Tongue (tissue), 2 donors: ENCODE data around the gene ADARB1. TPM values are rescaled to one million over a fixed set of nuclear protein-coding genes. Genes with fewer than 3 reads are reported as not detected.

Experiments used
- DNase-seq: peaks from one replicate; pipeline ENCODE4 v3.0.0-alpha.2; 2015
- total RNA-seq: library from RNA; depleted of rRNA; stranded (reverse); fragments of >200 nt; gene quantifications from one replicate; pipeline ENCODE4 v1.2.3, GENCODE V29; 2014

Gene ADARB1
- total RNA-seq, 1 donor from 2014 or later: 45.2 TPM

DNA sequence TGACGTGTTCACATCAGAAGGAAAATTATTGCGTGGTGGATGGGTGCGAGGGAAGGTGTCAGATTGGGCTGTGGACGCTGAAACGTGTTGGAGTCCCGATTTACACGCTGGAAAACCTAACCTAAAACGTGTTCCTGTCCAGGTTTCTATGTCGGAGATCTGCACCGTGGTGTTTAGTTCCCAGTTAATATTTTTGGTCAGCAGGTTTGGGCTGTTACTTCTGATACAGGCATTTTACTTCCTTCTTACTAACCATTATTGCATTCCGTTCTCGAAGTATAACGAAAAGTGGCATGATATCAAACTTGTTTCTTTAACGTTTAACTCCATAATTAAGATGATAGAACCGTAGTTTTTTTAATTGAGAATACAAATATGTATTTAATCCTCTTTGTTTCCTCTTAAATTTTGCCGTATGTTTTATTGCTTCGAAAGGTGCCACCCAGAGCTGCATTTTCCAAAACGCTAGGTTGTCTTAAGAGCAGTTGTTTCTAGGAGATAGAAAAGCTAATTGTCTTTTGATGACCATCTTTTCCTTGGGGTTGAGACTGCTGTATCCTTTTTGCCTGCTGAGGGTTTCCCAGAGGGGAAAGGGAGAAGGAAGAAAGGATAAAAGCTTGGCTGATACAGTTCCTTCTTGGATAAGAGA, 1.3 kb downstream of the ADARB1 start:
- DNase-seq: no peak

DNA sequence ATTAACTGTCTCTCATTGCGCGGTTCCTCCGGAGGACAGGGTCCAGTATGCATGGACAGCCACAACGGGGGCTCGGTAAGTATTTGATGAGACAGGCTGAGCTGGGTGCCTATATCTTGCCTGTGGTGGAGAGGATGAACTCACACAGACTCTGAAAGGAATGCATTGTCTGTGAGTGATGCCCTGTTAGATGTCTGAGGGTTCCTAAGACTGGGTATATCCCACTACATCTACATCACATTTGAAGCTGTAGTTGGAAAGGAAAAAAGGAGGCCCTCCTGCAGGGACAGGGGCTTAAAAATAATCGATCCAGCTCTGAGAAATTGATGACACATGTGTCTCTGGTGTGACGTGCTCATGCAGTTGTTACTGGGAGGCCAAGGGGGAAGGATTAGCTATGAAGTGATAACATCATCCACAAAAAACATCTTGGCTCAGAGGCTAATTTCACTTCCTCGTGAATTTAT, 1.9 kb downstream of the ADARB1 start:
- no peak for DNase-seq

DNA sequence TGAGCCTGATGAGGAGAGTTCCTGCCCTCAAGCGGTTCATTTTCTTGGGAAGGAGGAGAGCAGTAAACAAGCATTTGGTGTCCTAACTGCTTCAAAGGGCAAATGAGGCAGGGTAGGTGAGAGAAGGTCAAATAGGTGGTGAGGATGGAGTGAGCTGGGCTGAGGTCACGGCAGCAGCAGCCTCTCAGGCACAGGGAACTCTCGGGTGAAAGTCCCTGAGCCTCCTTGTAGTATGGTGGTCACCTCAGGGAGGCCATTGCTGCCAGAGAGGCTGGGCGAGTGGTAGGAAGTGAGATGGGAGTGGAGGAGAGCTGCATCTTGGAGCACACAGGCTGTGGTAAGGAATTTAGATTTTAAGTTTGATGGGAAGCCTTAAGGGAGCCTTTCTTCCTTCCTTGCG, 4.0 kb downstream of the ADARB1 start:
- DNase-seq: no peak

DNA sequence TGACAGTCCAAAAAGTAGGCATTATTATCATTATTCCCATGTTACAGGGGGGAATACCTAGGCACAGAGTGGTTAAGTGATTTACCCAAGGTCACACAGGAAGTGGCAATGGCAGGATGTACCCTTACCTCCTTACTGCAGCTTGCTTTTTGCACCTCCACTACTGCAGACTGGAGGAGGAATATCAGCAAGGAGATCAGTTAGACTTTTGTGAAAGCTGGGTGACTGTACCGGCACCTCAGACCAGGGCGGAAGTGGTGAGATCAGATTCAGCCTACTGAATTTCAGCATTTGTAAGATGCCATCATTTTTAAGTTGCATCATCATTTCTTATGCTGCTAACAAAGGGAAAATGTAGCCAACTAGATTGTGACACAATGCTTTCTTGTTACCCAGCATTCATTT, 4.5 kb downstream of the ADARB1 start:
- no peak for DNase-seq

DNA sequence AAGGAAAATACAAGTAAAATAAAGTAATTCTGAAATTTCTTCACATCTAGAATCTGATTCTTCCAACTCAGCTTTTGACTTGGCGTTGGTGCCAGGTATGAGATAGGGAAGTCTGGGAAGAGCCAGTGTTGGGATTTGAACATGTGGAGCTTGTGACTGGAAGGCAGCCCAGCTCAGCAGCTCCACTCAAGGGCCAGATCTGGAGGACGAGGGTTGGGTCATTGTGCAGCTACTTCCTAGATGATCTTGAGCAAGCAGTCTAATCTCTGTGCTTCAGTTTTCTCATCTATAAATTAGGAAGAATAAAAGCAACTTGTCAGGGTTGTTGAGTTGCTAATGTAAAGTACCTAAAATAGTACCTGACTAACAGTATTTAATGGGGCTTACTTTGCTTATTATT, 5.0 kb downstream of the ADARB1 start:
- no peak for DNase-seq

DNA sequence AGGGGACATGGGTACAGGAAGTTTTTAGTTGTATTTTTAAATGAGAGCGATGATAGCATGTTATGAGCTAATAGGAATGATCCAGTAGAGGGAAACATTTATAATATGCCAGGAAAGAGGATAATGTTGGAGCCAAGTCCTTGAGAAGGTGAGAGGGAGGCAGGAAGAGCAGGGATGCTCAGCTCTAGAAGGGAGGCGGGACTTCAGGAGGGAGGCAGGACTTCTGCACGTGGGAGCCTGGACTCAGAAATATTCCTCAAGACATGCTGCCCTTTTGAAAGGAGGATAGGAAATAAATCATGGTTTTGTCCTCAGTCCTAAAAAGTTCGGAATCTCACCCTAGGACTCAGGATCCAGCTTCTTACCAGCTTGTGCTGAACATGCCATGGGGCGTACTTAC, 5.9 kb downstream of the ADARB1 start:
- DNase-seq: no peak

DNA sequence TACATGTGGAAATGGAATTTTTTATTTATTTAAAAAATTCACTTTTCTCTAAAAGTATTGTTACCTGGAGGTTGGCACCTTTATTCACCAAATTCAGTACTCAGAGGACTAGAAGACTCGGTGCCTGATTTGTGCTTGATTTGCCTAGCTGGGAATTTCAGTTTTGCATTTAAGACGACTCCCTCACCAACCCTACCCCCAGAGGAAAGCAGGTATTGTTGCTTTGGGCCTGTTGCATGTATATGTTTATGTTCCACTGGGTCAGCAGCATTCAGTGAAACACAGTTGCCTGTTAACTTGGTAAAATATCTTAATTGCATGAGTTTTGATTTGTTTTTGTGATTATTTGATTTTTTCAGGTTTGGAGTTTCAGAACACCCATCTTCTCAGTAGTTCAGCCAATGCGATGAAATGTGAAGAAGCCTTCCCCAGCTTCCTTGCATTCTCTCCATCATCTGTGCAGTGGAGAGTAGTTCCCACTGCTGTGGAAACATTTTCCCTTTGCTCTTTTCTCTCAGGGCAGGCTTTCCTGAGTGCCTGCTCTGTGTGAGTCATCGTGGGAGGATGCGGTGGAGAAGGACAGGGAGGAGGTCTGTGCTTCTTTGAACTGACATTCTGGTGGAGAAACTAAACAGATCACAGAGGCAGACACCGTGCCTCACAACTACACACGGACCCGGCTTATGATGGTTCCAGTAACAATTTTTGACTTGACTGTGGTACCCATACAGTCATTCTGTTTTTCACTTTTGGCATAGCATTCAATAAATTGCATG, 6.4 kb downstream of the ADARB1 start:
- DNase-seq: no peak

DNA sequence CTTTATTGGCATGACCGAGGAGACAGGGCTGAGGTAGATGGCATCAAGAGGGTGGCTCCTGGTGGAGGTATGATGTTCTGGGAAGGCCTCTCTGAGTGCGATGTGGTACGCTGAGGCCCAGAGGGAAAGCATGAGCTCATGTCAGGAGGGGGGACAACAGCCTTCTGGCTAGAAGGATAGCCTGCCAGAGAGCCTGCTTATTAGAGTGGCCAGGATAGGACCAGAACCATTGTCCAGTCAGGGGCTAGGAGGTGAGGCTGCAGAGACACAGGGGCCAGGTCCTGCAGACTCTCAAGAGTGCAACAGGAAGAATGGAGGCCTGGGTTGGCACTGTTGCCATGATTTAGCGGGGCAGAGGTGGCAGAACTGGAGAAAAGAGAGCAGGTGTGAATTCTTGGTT, 7.3 kb downstream of the ADARB1 start:
- no peak for DNase-seq

DNA sequence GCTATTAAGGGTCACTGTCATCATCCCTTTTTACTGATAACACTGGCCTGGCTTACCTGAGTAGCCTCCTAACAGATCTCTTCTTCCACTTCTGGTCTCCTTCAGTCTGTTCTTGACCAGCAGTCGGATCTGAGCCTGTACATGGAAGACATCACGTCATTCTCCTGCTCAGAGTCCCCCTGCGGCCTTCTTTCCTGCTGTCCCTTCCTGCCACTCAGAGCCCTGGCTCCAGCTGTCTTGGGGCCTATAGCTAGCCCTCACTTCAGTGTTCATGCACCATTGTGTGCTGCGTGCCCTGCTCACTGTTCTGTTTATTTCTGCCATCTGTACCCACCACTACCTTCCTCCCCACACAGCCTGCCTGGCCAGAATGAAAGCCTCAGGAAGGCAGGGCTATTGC, 8.4 kb downstream of the ADARB1 start:
- DNase-seq: peak; percentile 67

DNA sequence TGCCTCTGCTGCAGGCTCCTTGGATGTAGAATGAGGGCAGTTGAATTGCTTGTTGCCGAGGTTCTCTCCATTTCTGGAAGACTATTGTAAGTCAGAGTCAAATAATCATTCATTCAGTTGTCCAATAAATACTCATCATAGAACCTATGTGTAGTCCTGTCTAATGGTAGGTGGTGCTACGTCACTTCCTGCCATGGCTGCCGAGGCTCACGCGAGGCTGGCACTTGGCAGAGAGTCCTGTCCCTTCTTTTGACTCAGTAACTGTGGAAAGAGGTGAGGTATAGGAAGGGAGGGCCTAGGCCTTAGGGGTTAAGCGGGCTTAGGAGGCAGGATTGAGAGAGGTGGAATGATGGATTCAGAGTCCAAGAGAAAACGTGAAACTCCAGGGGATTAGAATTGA, 9.7 kb downstream of the ADARB1 start:
- DNase-seq: no peak

DNA sequence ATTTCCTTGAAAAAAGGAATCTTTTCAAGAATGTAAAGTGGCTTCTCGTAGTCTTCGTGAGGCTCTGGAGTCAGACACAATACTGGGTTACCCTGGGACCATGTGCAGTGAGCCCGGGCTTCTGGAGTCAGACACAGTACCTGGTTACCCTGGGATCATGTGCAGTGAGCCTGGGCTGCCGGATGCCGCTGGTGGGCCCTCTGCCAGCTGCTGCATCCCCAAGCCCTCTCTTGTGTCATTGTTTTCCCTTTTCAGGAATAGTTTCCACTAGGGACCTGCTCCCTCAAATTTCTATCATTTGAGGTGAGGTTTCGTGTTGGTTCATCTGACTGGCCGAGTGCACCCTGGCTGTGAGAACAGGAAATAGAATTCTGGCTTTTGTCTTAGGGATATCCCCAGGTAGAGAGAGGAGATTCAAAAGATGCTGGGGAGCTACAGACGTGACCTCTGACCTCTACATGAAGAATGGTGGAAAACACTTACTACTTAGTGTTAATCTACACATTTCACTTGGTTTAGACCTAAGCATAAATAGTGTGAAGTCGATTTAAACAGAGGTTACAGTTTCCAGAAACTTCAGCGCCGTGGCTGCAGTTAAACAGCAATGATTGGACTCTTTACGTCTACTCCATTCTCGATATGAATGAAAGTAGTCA, 10.6 kb downstream of the ADARB1 start:
- DNase-seq: no peak

DNA sequence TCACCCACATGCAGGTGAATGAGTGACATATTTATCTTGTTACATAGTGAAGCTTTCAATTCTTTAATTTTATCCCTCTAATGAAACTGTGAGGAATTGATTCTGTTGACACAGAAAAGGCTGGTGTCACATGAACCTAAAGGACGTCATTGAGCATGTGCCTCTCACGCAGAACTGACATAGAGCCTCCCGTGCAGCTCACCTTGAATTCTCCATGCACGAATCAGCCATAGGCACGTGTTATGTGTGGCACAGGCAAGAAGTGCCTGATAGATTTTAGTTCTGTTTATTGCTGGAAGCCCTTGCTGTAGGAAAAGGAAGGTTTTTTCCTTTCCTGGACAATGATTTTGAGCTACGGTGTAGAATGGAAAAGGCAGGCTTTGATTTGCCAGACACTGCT, 11.3 kb downstream of the ADARB1 start:
- no peak for DNase-seq

DNA sequence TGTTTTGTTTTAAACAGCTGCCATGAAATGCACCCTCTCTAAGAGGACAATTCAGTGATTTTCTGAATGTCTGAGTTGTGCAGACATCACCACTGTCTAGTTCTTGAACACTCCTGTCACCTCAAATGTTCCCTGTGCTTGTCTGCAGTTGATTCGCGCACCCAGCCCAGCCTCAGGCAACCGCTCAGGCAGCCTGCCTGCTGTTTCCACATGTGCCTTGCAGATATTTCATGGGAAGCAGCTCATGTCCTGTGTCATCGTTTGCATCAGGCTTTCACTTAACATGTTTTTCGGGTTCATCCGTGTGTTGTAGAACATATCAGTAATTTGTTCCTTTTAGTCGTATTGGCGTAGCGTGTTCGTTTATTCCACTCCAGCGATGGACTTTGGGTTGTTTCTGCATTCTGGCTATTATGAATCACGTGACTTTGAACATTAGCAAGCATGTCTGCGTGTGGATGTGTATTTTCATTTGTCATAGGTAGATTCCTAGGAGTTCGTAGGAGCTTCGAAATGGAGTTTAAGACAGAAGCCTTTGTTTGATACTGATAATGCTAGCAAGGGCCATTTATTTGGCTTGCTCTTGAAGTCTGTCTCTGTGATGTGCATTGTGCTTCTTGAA, 12.1 kb downstream of the ADARB1 start:
- no peak for DNase-seq

DNA sequence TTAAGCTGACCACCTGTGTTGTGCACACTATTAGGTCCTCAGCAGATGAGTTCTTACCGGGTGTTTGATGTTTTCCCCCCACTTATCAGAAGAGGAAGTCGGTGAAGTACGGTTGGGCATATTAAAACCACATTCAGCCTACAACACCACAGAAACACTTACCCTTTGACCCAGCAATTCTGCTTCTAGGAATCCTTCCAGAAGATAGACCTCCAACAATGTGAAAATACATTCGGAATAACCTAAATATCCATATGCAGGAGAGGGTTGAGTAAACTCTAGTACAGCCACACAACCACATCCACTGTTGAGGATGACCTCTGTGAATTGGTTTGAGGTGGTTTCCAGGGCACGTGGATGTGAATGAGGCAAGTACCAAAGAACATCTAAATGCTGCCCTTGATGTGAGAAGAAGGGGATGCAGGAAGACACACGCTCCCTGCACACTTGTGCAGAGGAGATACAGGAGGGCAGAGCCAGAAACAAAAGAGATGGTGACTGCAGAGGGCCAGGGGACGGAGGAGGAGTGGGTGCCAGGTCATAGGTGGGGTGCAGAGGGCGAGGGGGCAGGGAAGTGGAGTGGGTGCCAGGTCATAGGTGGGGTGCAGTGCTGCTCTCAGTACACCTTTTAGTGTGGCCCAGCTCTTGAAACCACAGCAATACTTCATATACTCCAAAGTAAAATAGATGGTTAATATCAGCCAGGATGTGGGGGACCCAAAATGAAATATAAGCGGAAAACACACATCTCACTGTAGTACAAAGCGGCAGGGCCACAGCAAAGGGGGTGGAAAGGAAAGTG, 12.8 kb downstream of the ADARB1 start:
- no peak for DNase-seq

DNA sequence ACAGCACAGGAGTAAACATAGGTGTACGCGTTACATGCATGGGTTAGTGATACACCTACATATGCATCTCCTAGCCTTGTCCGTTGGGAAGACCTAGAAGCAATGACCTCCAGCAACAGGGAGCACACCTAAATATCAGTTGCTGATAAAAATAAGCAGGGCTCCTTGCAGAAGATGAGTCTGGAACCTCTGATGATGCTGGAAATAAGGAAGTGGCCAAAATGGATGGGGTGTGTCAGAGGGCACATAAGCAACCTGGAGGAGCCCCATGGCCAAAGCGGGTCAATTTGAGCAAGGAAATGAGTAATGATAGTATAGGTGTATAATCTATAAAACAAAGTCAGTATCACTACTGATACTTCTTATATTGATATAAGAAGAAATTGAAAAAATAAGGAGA, 13.7 kb downstream of the ADARB1 start:
- no peak for DNase-seq

DNA sequence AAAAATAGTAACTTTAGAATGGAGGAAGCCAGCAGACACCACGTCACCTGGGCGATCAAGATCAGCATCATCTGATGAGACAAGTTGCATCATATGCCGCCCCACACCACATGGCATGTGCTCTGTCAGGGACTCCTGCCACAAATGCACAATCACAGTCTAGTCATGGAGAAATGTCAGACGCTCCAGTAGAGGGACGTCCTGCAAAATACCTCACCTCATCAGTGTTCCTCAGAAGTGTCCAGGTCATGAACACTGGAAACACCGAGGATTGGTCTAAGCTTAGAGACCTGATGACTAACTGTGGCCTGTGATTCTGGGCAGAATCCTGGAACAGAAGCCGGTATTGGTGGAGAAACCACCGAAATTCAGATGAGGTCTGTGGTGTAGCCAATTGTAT, 14.3 kb downstream of the ADARB1 start:
- no peak for DNase-seq

DNA sequence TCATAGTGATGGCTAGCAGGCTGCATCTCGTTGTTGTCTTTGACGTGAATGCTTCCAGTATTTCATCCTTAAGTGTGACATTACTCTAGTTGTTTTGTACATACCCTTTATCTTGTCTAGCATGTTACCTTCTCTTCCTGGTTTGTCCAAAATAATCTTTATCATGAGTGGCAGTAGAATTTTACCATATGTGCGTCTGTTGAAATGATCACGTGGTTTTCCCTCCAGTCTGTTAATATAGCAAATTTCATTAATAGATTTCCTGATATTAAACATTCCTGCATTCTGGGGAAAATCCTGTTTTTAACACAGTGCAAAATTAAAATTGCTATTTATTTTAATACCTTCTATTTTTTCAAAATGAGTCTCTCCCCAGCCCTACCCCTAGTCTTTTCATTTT, 15.6 kb downstream of the ADARB1 start:
- no peak for DNase-seq

DNA sequence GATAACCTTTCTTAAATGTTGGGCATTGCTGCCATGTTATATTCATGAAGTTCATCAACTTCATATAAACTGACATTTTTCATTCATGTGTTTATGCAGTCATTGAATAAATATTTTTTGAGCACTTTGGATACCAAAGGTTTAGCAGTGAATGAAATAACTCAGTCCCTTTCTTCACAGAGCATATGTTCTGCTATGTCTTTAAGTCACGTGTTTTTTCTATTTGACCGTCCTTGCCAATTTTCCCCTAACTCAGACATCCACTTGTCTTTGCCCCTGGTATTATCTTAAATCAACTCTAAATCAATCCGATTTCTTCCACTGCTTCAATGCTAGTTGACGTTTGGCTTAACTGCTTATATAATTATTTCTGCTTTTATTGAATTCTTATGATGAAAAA, 16.6 kb downstream of the ADARB1 start:
- no peak for DNase-seq

DNA sequence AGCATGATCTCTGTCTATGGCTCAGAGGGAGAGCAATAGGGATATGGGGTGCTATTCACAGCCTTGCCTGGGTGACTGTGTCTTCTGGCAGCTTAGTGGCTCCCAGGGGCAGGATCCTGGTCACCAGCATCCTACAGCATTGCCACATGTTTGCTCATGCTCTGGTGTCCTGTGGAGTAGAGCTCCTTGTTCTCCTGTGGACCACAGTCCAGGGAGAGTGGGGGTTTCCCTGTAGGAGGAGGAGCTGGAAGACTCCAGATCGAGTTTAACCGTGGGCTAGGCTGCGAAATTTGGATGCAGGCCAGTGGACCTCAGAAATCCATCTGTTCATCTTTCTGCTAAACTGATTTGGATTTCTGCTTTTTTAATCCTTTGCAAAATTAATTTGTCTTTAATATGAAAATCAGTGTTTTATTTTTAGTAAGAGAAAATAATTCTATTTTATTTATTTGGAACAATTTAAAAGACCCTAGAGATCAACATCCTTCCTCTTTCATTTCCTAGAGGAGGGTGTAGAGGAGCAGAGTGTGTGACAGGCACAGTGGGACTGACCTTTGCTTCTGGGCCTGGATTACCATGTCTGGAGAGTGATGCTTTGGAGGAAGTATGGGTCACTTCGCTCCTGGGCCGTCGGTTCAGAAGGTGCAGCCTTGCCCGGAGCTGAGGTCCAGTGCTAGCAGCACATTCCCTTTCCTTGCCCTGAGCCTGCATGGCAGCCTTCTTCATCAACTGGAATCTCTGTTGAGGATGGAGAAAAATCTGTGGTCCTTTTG, 17.4 kb downstream of the ADARB1 start:
- DNase-seq: peak; percentile 53

DNA sequence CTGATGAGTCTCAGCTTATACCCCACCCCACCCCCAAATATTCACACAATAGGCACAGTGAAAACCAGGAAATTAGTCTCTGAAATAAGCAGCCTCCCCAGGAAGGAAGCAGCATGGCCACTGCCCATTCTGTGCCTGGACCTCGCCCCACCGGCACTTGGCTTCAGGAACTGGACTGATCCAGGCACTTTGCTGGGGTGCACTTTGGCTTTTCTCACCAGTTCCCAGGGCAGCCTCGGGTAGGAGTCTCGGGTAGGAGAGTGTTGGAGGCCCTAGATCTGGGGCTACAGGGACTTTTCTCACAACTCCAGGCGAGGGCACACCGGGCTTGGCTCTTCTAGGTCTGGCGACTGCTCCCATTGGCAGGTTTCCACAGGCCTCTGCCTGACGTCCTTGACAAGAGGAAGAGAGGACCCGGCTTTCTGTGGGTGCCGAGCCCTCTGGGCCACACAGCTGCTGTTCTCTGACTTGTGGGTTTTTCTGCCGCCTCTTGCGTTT, 18.7 kb downstream of the ADARB1 start:
- DNase-seq: no peak

DNA sequence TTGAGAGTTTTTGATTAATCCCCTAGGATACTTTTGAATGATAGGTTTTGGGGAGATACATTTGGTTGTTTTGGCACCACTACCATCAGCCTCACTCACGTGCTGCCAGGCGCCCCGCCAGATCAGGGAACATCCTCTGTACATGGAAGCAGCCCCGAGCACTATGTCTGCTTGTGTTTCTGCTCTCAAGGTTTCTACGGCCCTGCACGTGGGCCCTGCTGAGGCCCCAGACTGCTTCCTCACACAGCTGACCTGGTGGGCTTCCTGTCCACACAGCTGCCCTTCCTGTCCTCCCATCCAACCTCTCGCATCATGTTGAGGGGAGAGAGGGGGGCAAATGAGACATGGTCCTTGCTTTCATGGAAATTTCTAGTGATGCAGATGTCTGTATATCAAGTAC, 20.0 kb downstream of the ADARB1 start:
- DNase-seq: no peak
